ENCODE results near the gene PTGR1.

GRCh38 chr9:111559000-111559610, 40.3 kb downstream of the PTGR1 start:
- TF ChIP-seq EZH2 (IDR thresholded peaks at IDR 0.05; ENCODE audit: borderline replicate concordance, low read depth, low read length, severe bottlenecking), result no peak
- no peak for TF ChIP-seq CTCF (IDR thresholded peaks at IDR 0.05; ENCODE audit: extremely low read depth in 1 of 2, insufficient read depth in 1 of 2, low read depth in 1 of 2, low read length in 2 of 2)
- no peak for TF ChIP-seq POLR2AphosphoS5 (IDR thresholded peaks at IDR 0.05; ENCODE audit: insufficient read depth, low read depth, low read length)
- no peak for TF ChIP-seq FOS (IDR thresholded peaks at IDR 0.05; ENCODE audit: borderline replicate concordance, insufficient read depth, low read length)
- TF ChIP-seq MAX (IDR thresholded peaks at IDR 0.05; ENCODE audit: insufficient read depth, insufficient read length), result no peak
- TF ChIP-seq POLR2A (IDR thresholded peaks at IDR 0.05; ENCODE audit: low read depth, low read length), result no peak
- no peak for TF ChIP-seq GATA2 (IDR thresholded peaks at IDR 0.05; ENCODE audit: insufficient read depth, insufficient read length, low read depth, low read length)
- TF ChIP-seq MYC (IDR thresholded peaks at IDR 0.05; ENCODE audit: low read depth, low read length), result no peak
- TF ChIP-seq JUN (IDR thresholded peaks at IDR 0.05; ENCODE audit: borderline replicate concordance, insufficient read depth, insufficient read length, low read depth), result no peak

Data from endothelial cell of umbilical vein (primary cell).